Coronary artery (tissue), 2 donors: ENCODE measurements around the gene GALNT7.

Experiments used
- DNase-seq: peaks from one replicate; pipeline ENCODE4 v3.0.0-alpha.2; 2017; ENCODE audit warnings: low spot score
- H3K27ac ChIP-seq, 2 donors: fragments of 200-600 bp; sonication (generic); one replicate each; pipeline ENCODE4 v1.5.1; 2016 to 2019
- H3K4me3 ChIP-seq: fragments of 200-600 bp; sonication (generic); 2 replicates; pipeline ENCODE4 v1.5.1; 2016; ENCODE audit warnings: mild to moderate bottlenecking, moderate library complexity
- CTCF ChIP-seq: fragments of 200-600 bp; sonication (generic); IDR thresholded peaks from one replicate; pipeline ENCODE4 v1.5.1; 2019; ENCODE audit warnings: antibody characterized with exemption

GALNT7 gene

DNA sequence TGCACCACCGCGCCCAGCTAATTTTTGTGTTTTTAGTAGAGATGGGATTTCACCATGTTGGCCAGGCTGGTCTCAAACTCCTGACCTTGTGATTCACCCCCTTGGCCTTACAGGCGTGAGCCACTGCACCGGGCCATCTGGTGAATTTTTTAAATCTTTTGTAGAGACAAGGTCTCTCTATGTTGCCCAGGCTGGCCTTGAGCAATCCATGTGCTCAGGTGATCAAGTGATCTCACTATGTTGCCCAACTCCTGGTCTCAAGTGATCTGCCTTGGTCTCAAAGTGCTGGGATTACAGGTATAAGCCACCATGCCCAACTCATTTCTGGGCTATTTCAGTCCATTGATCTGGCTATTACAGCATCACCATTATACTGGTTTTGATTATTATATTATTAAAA lies 22.2 kb upstream of the GALNT7 start:
- Histone ChIP-seq H3K27ac (no peak overlapping the region), H3K4me3 (no peak overlapping the region)
- no peak for DNase-seq
- no peak for TF ChIP-seq CTCF

DNA sequence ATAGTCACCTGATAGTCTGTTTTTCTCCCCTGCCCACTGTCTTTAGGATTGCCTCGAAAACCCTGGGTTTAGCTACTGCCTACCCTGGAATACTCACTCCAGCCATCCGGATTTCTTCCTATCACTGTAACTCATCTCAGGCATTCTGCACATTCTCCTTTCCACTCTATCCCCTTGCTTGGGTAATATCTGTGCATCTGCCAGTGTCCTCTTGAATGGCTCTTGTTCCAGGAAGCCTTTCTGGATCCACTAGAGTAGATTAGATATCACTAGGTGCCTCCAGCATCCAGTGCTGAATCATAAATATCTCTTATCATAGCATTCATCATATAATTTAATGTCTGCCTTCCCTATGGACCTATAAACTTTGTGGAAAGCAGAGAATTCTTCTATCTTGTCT lies 17.1 kb upstream of the GALNT7 start:
- no peak for DNase-seq
- Histone ChIP-seq H3K27ac (no peak overlapping the region), H3K4me3 (no peak overlapping the region)
- no peak for TF ChIP-seq CTCF

- DNase-seq = no peak
Measured at GRCh38 chr4:173152104-173152503, 16.5 kb upstream of the GALNT7 start.

DNA sequence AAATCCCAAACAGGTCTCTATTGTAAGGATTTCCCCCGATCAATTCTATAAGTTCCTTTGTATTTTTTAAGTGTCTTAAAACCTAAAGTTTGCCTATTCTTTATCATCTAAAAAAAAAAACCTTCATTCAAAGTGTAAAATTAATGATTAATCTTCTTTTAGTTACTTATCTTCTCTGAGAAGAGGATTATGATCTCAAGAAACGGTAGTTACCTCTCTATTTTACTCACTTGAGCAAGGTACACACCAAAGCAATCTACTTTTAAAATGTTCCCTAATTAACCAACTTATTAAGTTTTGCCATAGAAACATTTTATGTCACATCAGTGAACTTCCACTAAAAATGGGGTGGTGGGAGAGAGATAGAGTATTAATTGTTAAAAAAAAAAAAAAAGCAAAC lies 15.2 kb upstream of the GALNT7 start:
- DNase-seq = no peak
- TF ChIP-seq CTCF = no peak
- no peak overlapping the region for H3K27ac ChIP-seq
- no peak overlapping the region for H3K4me3 ChIP-seq

More at GRCh38 chr4:173152104-173152503, 16.5 kb upstream of the GALNT7 start:
- H3K4me3 ChIP-seq = no peak overlapping the region
- H3K27ac ChIP-seq = no peak overlapping the region
- TF ChIP-seq CTCF = no peak

DNA sequence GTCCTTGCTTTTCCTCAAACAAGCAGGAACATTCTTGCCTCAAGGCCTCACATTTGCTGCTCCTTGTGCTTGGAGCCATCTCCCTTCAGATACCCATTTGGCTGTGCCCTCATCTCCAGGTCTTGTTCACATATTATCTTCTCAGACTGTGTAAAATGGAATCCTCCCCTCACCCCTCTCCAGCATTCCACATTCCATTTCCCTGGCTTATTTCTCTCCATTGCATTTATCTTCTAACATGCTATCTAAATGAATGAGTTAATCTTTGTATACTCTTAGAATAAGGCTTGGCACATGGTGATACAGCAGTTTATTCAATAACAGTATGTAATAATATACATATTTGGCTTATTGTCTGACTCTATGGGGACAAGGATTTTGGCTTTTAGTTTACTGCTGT lies 8.8 kb upstream of the GALNT7 start:
- H3K27ac ChIP-seq = no peak overlapping the region
- DNase-seq = no peak
- TF ChIP-seq CTCF = no peak
- H3K4me3 ChIP-seq = no peak overlapping the region

- Histone ChIP-seq H3K4me3 (no peak overlapping the region), H3K27ac (no peak overlapping the region)
- TF ChIP-seq CTCF = no peak
- no peak for DNase-seq
Measured at GRCh38 chr4:173160871-173161270, 7.7 kb upstream of the GALNT7 start.

DNA sequence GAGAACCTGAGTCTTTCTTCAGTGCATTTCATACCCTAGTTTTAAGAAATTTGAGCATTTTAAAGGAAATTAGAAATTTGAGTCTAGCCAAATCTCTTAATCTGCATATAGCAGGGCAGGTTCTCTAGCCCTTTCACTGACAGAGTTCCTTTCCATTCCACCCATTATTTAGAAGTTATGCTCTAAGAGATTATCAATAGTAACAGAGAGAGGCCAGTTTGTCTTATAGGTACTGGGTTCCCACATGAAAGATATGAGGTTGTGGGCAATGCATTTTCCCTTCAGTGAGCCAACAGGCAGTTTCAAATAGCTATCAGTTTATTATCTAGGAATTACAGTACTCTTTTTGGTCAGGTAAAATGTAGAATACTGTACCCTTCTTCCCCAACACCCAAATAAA lies 7.3 kb upstream of the GALNT7 start:
- no peak for TF ChIP-seq CTCF
- Histone ChIP-seq H3K4me3 (no peak overlapping the region), H3K27ac (no peak overlapping the region)
- no peak for DNase-seq
